Hepatocyte (in vitro differentiated cells): Measurements from ENCODE around the gene DHCR24.

ENCODE experiments used
- CTCF ChIP-seq: fragments of 200-600 bp; sonication (generic); IDR thresholded peaks from 2 replicates; pipeline ENCODE4 v1.5.1; 2016; ENCODE audit warnings: antibody characterized with exemption, mild to moderate bottlenecking; ENCODE audit not compliant: poor library complexity
- EZH2 ChIP-seq: fragments of 200-600 bp; sonication (generic); IDR thresholded peaks from 2 replicates; pipeline ENCODE4 v1.6.1; 2016; ENCODE audit warnings: antibody characterized with exemption, mild to moderate bottlenecking, borderline replicate concordance
- EZH2phosphoT487 ChIP-seq: fragments of 200-600 bp; sonication (generic); IDR thresholded peaks from one replicate; pipeline ENCODE4 v1.6.1; 2018; ENCODE audit warnings: antibody characterized with exemption, mild to moderate bottlenecking, low read depth, moderate library complexity; ENCODE audit not compliant: unreplicated experiment, severe bottlenecking

GRCh38 chr1:54892586-54892985, 5.6 kb upstream of the DHCR24 start:
- TF ChIP-seq CTCF (no peak), EZH2 (no peak), EZH2phosphoT487 (no peak)
